GM23338 (cell line): Measurements from ENCODE around the gene THRB. TPM values are rescaled to one million over a fixed set of nuclear protein-coding genes. Genes with fewer than 3 reads are reported as not detected.

Experiments
- ATAC-seq: fragments of 200-7000 bp; cut with Tn5 transposase; 3 replicates; pipeline ENCODE4 v1.9.1; 2020
- DNase-seq: peaks from one replicate; pipeline ENCODE4 v3.0.0-alpha.2; 2015; ENCODE audit warnings: low spot score
- H2AFZ ChIP-seq: fragments of 200-600 bp; sonication (generic); 2 replicates; pipeline ENCODE4 v1.8.0; 2016; ENCODE audit warnings: antibody characterized with exemption, mild to moderate bottlenecking, moderate library complexity
- H3F3A ChIP-seq: fragments of 200-600 bp; sonication (generic); replicated peaks from 2 replicates; pipeline ENCODE4 v1.8.0; 2017; ENCODE audit warnings: antibody characterized with exemption, mixed run types, low read depth
- H3K27ac ChIP-seq: fragments of 200-600 bp; sonication (generic); 2 replicates; pipeline ENCODE4 v1.6.1; 2016; ENCODE audit warnings: low read depth
- H3K27me3 ChIP-seq: fragments of 200-600 bp; sonication (generic); 2 replicates; pipeline ENCODE4 v1.8.0; 2016; ENCODE audit warnings: mild to moderate bottlenecking, mixed run types, moderate library complexity; ENCODE audit not compliant: insufficient read depth
- H3K36me3 ChIP-seq: fragments of 200-600 bp; sonication (generic); 2 replicates; pipeline ENCODE4 v1.8.0; 2016; ENCODE audit warnings: mild to moderate bottlenecking; ENCODE audit not compliant: insufficient read depth
- H3K4me1 ChIP-seq: fragments of 200-600 bp; sonication (generic); 2 replicates; pipeline ENCODE4 v1.8.0; 2016; ENCODE audit warnings: mild to moderate bottlenecking, moderate library complexity; ENCODE audit not compliant: insufficient read depth
- H3K4me2 ChIP-seq: fragments of 200-600 bp; sonication (generic); 2 replicates; pipeline ENCODE4 v1.7.1; 2017; ENCODE audit warnings: mixed run types
- H3K4me3 ChIP-seq: fragments of 200-600 bp; sonication (generic); 2 replicates; pipeline ENCODE4 v1.6.1; 2016; ENCODE audit warnings: mixed run types
- H3K79me2 ChIP-seq: fragments of 200-600 bp; sonication (generic); replicated peaks from 2 replicates; pipeline ENCODE4 v1.8.0; 2017; ENCODE audit warnings: mild to moderate bottlenecking; ENCODE audit not compliant: insufficient read depth
- H3K9me2 ChIP-seq: fragments of 200-600 bp; sonication (generic); 2 replicates; pipeline ENCODE4 v1.8.0; 2017; ENCODE audit not compliant: insufficient read depth
- H4K20me1 ChIP-seq: fragments of 200-600 bp; sonication (generic); replicated peaks from 2 replicates; pipeline ENCODE4 v1.8.0; 2017; ENCODE audit warnings: mild to moderate bottlenecking; ENCODE audit not compliant: insufficient read depth
- H3K27ac Mint-ChIP-seq: 2 replicates; pipeline ENCODE4 v1.8.0; 2020; ENCODE audit warnings: inconsistent platforms, mild to moderate bottlenecking, moderate library complexity, mixed read lengths
- H3K27me3 Mint-ChIP-seq: 3 replicates; pipeline ENCODE4 v1.8.0; 2022; ENCODE audit warnings: low read depth, mild to moderate bottlenecking, moderate library complexity, mixed read lengths, inconsistent platforms; ENCODE audit not compliant: insufficient read depth, poor library complexity
- H3K36me3 Mint-ChIP-seq: 3 replicates; pipeline ENCODE4 v1.8.0; 2021; ENCODE audit warnings: low read depth, mild to moderate bottlenecking, inconsistent platforms, moderate library complexity, mixed read lengths
- H3K4me1 Mint-ChIP-seq: 3 replicates; pipeline ENCODE4 v1.8.0; 2020; ENCODE audit warnings: mild to moderate bottlenecking, inconsistent platforms, mixed read lengths
- H3K4me3 Mint-ChIP-seq: 3 replicates; pipeline ENCODE4 v1.8.0; 2021; ENCODE audit warnings: moderate library complexity, mild to moderate bottlenecking, inconsistent platforms, mixed read lengths
- H3K9me3 Mint-ChIP-seq: 3 replicates; pipeline ENCODE4 v1.8.0; 2020; ENCODE audit warnings: moderate library complexity, mild to moderate bottlenecking, inconsistent platforms, mixed read lengths
- CREB1 ChIP-seq: fragments of 250-450 bp; sonication (Bioruptor Pico); IDR thresholded peaks from 2 replicates; pipeline ENCODE4 v1.5.0; 2020; ENCODE audit warnings: low read depth, mild to moderate bottlenecking, moderate library complexity
- CTCF ChIP-seq, 2 experiments: fragments of 200-600 bp in 1 of 2; sonication (generic) in 1 of 2; conservative IDR thresholded peaks; 2 replicates each; pipeline versions ENCODE4 v1.5.1 to v1.6.1; 2016 to 2017; ENCODE audit warnings: antibody characterized with exemption in 2 of 2, low read depth in 2 of 2, mild to moderate bottlenecking in 2 of 2, moderate library complexity in 1 of 2
- EZH2 ChIP-seq: fragments of 200-600 bp; sonication (generic); IDR thresholded peaks from one replicate; pipeline ENCODE4 v1.8.0; 2017; ENCODE audit warnings: antibody characterized with exemption, mild to moderate bottlenecking, low read depth; ENCODE audit not compliant: unreplicated experiment
- EZH2phosphoT487 ChIP-seq: fragments of 200-600 bp; sonication (generic); IDR thresholded peaks from one replicate; pipeline ENCODE4 v1.8.1; 2018; ENCODE audit warnings: antibody characterized with exemption; ENCODE audit not compliant: unreplicated experiment
- JUNB ChIP-seq: IDR thresholded peaks from one replicate; pipeline ENCODE4 v1.6.1; 2016; ENCODE audit warnings: antibody characterized with exemption; ENCODE audit not compliant: unreplicated experiment
- ZNF114 ChIP-seq: fragments of 250-450 bp; sonication (Bioruptor Pico); IDR thresholded peaks from 2 replicates; pipeline ENCODE4 v1.5.0; 2020; ENCODE audit warnings: mild to moderate bottlenecking, moderate library complexity
- ZNF331 ChIP-seq: fragments of 250-450 bp; sonication (Bioruptor Pico); IDR thresholded peaks from 2 replicates; pipeline ENCODE4 v1.5.0; 2020; ENCODE audit warnings: low read depth, mild to moderate bottlenecking, moderate library complexity
- ZNF462 ChIP-seq: fragments of 250-450 bp; sonication (Bioruptor Pico); IDR thresholded peaks from 2 replicates; pipeline ENCODE4 v1.5.0; 2020; ENCODE audit warnings: mild to moderate bottlenecking, moderate library complexity
- polyA plus RNA-seq: library from polyadenylated mRNA; unstranded; fragments of >200 nt; fragmentation: Nextera tagmentation; extraction: Ambion mirVana; gene quantifications from 2 replicates; pipeline ENCODE4 v1.2.1, GENCODE V29; 2016
- total RNA-seq: library from RNA; depleted of rRNA; stranded (reverse); fragments of >200 nt; shearing (Covaris generic); gene quantifications from 2 replicates; pipeline ENCODE4 v1.2.3, GENCODE V29; 2014

THRB gene
- total and polyA plus RNA-seq, 2 experiments from 2014 or later, result 1.7 to 3.2 TPM

- H3K36me3 ChIP-seq, result no peaks in the 10 kb centered on the region
- H3K27me3 ChIP-seq, result no peaks in the 10 kb centered on the region
- no peak overlapping the region for H3K27ac ChIP-seq
- H2AFZ ChIP-seq, result no peak overlapping the region
- TF ChIP-seq CTCF (conservative IDR thresholded peaks at IDR 0.05; ENCODE audit: low read depth in 2 of 2) (no peak), ZNF331 (no peak), EZH2phosphoT487 (no peak), ZNF114 (CRISPR knock-in tag) (no peak), EZH2 (no peak), JUNB (no peak), ZNF462 (CRISPR knock-in tag) (no peak), CREB1 (CRISPR knock-in tag) (no peak)
- ATAC-seq, result no peak
- H3F3A ChIP-seq, result no peaks in the 10 kb centered on the region
- peak overlapping the region; percentile 14; the same call in 1 of the 2 replicates for H3K4me2 ChIP-seq
- no peak overlapping the region for H3K4me3 ChIP-seq
- no peaks in the 10 kb centered on the region for H3K27me3 Mint-ChIP-seq
- peak overlapping the region; percentile 81; the same call in 1 of the 2 replicates for H3K27ac Mint-ChIP-seq
- no peaks in the 10 kb centered on the region for H4K20me1 ChIP-seq
- peaks cover 7% of the 10 kb centered on the region for H3K4me1 ChIP-seq
- no peaks in the 10 kb centered on the region for H3K9me2 ChIP-seq
- peak; percentile 24 for DNase-seq
- H3K36me3 Mint-ChIP-seq, result no peaks in the 10 kb centered on the region
- no peaks in the 10 kb centered on the region for H3K9me3 Mint-ChIP-seq
- no peaks in the 10 kb centered on the region for H3K79me2 ChIP-seq
- no peak overlapping the region for H3K4me3 Mint-ChIP-seq
- peaks cover 19% of the 10 kb centered on the region for H3K4me1 Mint-ChIP-seq
Observed at GRCh38 chr3:24242012-24242698, 252.5 kb downstream of the THRB start.
